ENCODE measurements around the gene TJP1. TPM values are rescaled to one million over a fixed set of nuclear protein-coding genes. Genes with fewer than 3 reads are reported as not detected.
"Not testable (repeated sequence)": the region's sequence is repeated elsewhere in the genome, so short reads cannot be mapped to it uniquely, and the experiment has no call there.

Gene TJP1
- total RNA-seq, 2 donors from 2014 or later: 47.2 to 70.1 TPM

DNA sequence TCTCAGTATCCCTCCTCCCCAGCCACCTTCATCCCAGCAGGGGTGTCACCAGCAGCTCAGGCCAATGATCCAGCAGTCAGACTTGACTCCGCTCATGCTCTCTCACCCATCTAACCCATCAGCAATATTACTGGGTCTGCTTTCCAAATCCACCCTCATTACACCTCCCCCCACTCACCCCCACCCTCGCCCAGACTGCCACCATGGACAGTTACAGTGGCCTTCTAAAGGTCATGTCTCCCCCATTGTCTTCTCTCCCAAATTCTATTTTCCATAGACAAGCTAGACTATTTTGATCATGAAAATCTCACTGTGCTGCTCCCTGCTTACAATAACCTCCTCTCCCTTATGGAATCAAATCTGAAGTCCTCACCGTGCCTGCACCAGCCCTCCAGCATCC lies 156.0 kb downstream of the TJP1 start:
- H3K9me3 ChIP-seq: no peaks in the 10 kb centered on the region
- peaks cover 5% of the 10 kb centered on the region for H3K4me1 ChIP-seq
- H3K27me3 ChIP-seq: no peaks in the 10 kb centered on the region
- no peak overlapping the region for H3K9ac ChIP-seq (ENCODE audit: low read depth in 2 of 2, low read length in 2 of 2)
- no peak overlapping the region for H3K27ac ChIP-seq
- intact Hi-C loops (cut with DNase I): loop anchor here (5.0 kb wide), 1 partner anchor 271 kb away; no protein-coding TSS in a partner anchor
- no peak overlapping the region for H3K4me3 ChIP-seq
- H3K36me3 ChIP-seq: no peaks in the 10 kb centered on the region
- no peak for DNase-seq
- TF ChIP-seq, protein P1, sequence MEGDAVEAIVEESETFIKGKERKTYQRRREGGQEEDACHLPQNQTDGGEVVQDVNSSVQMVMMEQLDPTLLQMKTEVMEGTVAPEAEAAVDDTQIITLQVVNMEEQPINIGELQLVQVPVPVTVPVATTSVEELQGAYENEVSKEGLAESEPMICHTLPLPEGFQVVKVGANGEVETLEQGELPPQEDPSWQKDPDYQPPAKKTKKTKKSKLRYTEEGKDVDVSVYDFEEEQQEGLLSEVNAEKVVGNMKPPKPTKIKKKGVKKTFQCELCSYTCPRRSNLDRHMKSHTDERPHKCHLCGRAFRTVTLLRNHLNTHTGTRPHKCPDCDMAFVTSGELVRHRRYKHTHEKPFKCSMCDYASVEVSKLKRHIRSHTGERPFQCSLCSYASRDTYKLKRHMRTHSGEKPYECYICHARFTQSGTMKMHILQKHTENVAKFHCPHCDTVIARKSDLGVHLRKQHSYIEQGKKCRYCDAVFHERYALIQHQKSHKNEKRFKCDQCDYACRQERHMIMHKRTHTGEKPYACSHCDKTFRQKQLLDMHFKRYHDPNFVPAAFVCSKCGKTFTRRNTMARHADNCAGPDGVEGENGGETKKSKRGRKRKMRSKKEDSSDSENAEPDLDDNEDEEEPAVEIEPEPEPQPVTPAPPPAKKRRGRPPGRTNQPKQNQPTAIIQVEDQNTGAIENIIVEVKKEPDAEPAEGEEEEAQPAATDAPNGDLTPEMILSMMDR (IDR thresholded peaks at IDR 0.05): no peak

DNA sequence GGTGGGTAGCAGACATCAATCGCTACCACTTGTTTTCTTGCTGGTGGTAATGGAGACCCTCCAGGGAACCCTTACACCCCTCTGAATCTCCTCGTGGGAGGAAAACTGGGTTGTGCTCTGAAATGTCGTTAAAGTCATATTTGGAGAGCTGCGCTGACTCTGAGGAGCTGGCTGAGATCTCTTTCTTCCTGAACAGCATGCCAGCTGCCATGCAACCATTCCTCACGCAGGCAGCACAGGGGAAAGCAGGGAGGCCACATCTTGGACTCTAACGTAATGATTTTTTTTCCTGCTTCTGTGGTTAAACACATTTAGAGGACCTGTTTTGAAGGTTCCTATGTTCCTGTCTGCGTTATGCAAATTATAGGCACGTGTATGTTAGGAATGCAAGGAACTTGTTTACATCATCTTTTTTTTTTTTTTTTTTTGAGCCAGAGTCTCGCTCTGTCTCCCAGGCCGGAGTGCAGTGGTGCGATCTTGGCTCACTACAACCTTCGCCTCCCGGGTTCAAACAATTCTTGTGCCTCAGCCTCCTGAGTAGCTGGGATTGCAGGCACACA lies 156.7 kb downstream of the TJP1 start:
- Histone ChIP-seq H3K4me1 (peaks cover 3% of the 10 kb centered on the region), H3K36me3 (no peaks in the 10 kb centered on the region), H3K4me3 (no peak overlapping the region), H3K9ac (ENCODE audit: low read depth in 2 of 2, low read length in 2 of 2) (no peak overlapping the region), H3K27ac (no peak overlapping the region), H3K9me3 (no peaks in the 10 kb centered on the region), H3K27me3 (no peaks in the 10 kb centered on the region)
- TF ChIP-seq, protein P1 (IDR thresholded peaks at IDR 0.05): no peak
- no peak for DNase-seq
- intact Hi-C loops (cut with DNase I): loop anchor here (5.0 kb wide), 1 partner anchor 272 kb away; no protein-coding TSS in a partner anchor

DNA sequence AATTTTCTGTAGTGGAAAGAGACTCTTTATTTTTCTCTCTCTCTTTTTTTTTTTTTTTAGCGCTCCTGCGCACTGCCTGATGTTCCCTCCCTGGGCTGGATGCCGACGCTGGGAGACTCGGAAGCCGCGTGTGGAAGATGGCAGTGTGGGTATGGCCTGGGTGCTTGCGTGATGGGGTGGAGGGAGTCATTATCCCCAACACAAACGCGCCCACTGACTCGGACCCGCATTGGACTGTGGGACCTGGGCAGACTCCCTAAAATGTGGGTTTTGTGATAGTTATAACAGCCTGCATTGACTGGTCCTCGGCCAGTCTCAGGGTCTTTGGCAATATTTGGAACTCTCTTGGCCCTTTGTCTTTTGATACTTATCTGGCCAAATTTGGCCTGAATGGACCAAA lies 157.9 kb downstream of the TJP1 start:
- H3K27ac ChIP-seq: no peak overlapping the region
- intact Hi-C loops (cut with DNase I): no loop called here
- no peak overlapping the region for H3K9ac ChIP-seq (ENCODE audit: low read depth in 2 of 2, low read length in 2 of 2)
- H3K36me3 ChIP-seq: no peaks in the 10 kb centered on the region
- DNase-seq: no peak
- TF ChIP-seq, protein P1 (IDR thresholded peaks at IDR 0.05): no peak
- H3K4me3 ChIP-seq: no peak overlapping the region
- H3K9me3 ChIP-seq: no peaks in the 10 kb centered on the region
- H3K27me3 ChIP-seq: no peaks in the 10 kb centered on the region
- H3K4me1 ChIP-seq: no peaks in the 10 kb centered on the region

DNA sequence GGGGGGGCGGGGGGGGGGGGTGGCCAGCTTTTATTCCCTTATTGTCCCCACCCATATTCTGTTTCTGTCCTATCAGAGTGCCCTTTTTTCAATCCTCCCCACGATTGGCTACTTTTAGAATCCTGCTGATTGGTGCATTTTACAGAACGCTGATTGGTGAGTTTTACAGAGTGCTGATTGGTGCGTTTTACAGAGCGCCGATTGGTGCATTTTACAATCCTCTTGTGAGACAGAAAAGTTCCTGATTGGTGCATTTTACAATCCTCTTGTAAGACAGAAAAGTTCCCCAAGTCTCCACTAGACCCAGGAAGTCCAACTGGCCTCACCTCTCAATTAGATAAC lies 164.8 kb downstream of the TJP1 start:
- H3K4me1 ChIP-seq; DNase-seq; H3K4me3 ChIP-seq; H3K9ac ChIP-seq (ENCODE audit: low read depth in 2 of 2, low read length in 2 of 2); H3K36me3 ChIP-seq; H3K27ac ChIP-seq; H3K27me3 ChIP-seq; H3K9me3 ChIP-seq; intact Hi-C loops (cut with DNase I): not testable (repeated sequence)

DNA sequence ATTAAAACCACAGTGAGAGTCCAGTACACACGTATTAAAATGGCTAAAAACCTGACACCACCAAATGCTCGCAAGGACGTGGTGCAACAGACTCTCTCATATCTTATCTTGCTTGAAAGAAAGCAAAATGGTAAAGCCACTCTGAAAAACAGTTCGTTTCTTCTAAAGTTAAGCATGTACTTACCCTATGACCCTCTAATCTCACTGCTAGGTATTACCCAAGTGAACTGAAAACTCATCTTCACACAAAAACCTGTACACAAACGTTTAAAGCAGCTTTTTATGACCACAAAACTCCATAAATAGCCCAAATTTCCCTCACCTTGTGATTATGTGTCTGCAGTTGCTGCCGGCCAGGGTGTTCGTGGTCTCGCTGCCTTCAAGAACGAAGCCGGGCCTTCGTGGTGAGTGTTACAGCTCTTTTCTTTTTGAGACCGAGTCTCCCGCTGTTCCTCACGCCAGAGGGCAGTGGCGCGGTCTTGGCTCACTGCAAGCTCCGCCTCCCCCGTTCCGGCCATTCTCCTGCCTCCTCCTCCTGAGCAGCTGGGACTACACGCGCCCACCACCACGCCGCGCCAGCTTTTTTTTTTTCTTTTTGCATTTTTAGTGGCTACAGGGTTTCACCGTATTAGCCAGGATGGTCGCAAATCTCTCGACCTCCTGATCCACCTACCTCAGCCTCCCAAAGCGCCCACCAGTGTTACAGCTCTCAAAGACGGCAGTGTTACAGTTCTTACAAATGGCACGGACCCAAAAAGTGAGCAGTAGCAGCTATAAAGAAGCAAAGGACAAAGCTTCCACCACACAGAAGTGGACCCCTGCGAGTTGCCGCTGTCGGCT lies 165.4 kb downstream of the TJP1 start:
- no peak overlapping the region for H3K9ac ChIP-seq (ENCODE audit: low read depth in 2 of 2, low read length in 2 of 2)
- no peak for DNase-seq
- no peak overlapping the region for H3K4me3 ChIP-seq
- no peak overlapping the region for H3K27ac ChIP-seq
- TF ChIP-seq, protein P1 (IDR thresholded peaks at IDR 0.05): no peak
- H3K27me3 ChIP-seq: no peaks in the 10 kb centered on the region
- intact Hi-C loops (cut with DNase I): no loop called here
- no peaks in the 10 kb centered on the region for H3K9me3 ChIP-seq
- no peaks in the 10 kb centered on the region for H3K4me1 ChIP-seq
- H3K36me3 ChIP-seq: no peaks in the 10 kb centered on the region

DNA sequence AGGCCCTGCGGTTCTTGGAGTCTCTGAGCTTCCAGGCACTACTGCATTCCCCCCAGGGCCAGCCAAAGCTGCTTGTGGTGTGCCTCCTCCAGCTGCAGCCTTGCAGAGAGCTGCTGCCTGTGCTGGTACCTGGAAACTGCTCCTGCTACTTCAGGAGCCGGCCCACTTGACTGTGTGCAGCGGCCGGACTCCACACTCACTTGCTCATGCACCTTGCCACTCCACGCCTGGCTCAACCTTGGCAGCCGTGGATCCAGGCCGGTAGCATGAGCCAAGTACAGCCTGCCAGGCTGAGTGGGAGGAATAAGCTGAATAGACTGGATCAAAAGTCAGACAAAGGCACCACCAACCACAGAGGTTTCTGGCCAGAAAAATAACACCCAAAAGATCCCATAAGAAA lies 169.7 kb downstream of the TJP1 start:
- TF ChIP-seq, protein P1 (IDR thresholded peaks at IDR 0.05): no peak
- H3K9me3 ChIP-seq: no peaks in the 10 kb centered on the region
- no peak overlapping the region for H3K9ac ChIP-seq (ENCODE audit: low read depth in 2 of 2, low read length in 2 of 2)
- no peak for DNase-seq
- H3K27ac ChIP-seq: no peak overlapping the region
- intact Hi-C loops (cut with DNase I): no loop called here
- no peaks in the 10 kb centered on the region for H3K4me1 ChIP-seq
- no peaks in the 10 kb centered on the region for H3K36me3 ChIP-seq
- no peak overlapping the region for H3K4me3 ChIP-seq
- H3K27me3 ChIP-seq: no peaks in the 10 kb centered on the region

Data from colonic mucosa (tissue), 4 donors.